Body of pancreas (tissue), 4 donors: ENCODE measurements around the gene POLDIP3. TPM values are rescaled to one million over a fixed set of nuclear protein-coding genes. Genes with fewer than 3 reads are reported as not detected.
A peak's percentile ranks its signal among the peaks of the same experiment; 100 is the strongest.

ENCODE experiments used
- ATAC-seq: fragments of 150-250 bp; one replicate; pipeline ENCODE4 v1.9.1; 2016
- DNase-seq, 4 donors: peaks; one replicate each; pipeline ENCODE4 v3.0.0-alpha.2; 2019
- H3K27ac ChIP-seq, 4 donors: fragments of 200-600 bp; sonication (generic); 1 replicate in 3 of 4; 2 replicates in 1 of 4; pipeline versions ENCODE4 v1.5.1 to v1.6.1; 2016 to 2019; ENCODE audit warnings: mild to moderate bottlenecking in 1 of 4, mixed read lengths in 1 of 4, moderate library complexity in 1 of 4
- H3K27me3 ChIP-seq, 2 donors: fragments of 200-600 bp; sonication (generic); one replicate each; pipeline ENCODE4 v1.6.0; 2016; ENCODE audit warnings: mild to moderate bottlenecking in 1 of 2
- H3K36me3 ChIP-seq, 2 donors: fragments of 200-600 bp; sonication (generic); replicated peaks in 1 of 2; 2 replicates each; pipeline ENCODE4 v1.5.1; 2016; ENCODE audit warnings: low read depth in 2 of 2; ENCODE audit not compliant: insufficient read depth in 1 of 2
- H3K4me1 ChIP-seq: fragments of 200-600 bp; sonication (generic); one replicate; pipeline ENCODE4 v1.6.0; 2016
- H3K4me3 ChIP-seq, 2 donors: fragments of 200-600 bp; sonication (generic); 1 replicate in 1 of 2; 2 replicates in 1 of 2; pipeline ENCODE4 v1.5.1; 2016 to 2019
- H3K9me3 ChIP-seq, 3 donors: fragments of 200-600 bp; sonication (generic); 1 replicate in 2 of 3; 2 replicates in 1 of 3; pipeline ENCODE4 v1.5.1; 2016
- POLR2A ChIP-seq, 3 donors: fragments of 450-650 bp; IDR thresholded peaks; one replicate each; pipeline ENCODE4 v1.6.1; 2016; ENCODE audit warnings: antibody characterized with exemption in 3 of 3, mild to moderate bottlenecking in 2 of 3
- WGBS, 2 donors: methylation state at CpG; one replicate each; pipeline ENCODE4 v1.1.5; 2017; 5-methylcytosine and 5-hydroxymethylcytosine counted together
- intact Hi-C: fragments of 100-400 bp; cut with DNase I; formaldehyde crosslinking; loops from one replicate; pipeline ENCODE4 v1.15.1; 2023
- total RNA-seq, 2 donors: library from RNA; depleted of rRNA; stranded (reverse); fragments of >200 nt; gene quantifications; one replicate each; pipeline ENCODE4 v1.1.0, GENCODE V29; 2016
- TF ChIP-seq, protein P1 (sequence below), 7 experiments: fragments of 450-650 bp in 4 of 7; fragments of 200-600 bp in 3 of 7; sonication (generic) in 3 of 7; IDR thresholded peaks; one replicate each; pipeline ENCODE4 v1.5.1; 2016 to 2019; ENCODE audit warnings: antibody characterized with exemption in 7 of 7

Gene POLDIP3
- total RNA-seq, 2 donors from 2014 or later, result 23.1 to 30.6 TPM

- no peak overlapping the region for H3K27ac ChIP-seq
Observed at GRCh38 chr22:42635531-42635930, 20.8 kb upstream of the POLDIP3 start.

GRCh38 chr22:42633013-42633412 is 18.3 kb upstream of the POLDIP3 start:
- intact Hi-C loops, result no loop called here
- Histone ChIP-seq H3K9me3 (no peaks in the 10 kb centered on the region), H3K27me3 (no peaks in the 10 kb centered on the region), H3K4me3 (no peak overlapping the region), H3K27ac (no peak overlapping the region), H3K36me3 (peaks cover 0 to 15% of the 10 kb centered on the region in 2 donors), H3K4me1 (no peaks in the 10 kb centered on the region)
- TF ChIP-seq, protein P1, sequence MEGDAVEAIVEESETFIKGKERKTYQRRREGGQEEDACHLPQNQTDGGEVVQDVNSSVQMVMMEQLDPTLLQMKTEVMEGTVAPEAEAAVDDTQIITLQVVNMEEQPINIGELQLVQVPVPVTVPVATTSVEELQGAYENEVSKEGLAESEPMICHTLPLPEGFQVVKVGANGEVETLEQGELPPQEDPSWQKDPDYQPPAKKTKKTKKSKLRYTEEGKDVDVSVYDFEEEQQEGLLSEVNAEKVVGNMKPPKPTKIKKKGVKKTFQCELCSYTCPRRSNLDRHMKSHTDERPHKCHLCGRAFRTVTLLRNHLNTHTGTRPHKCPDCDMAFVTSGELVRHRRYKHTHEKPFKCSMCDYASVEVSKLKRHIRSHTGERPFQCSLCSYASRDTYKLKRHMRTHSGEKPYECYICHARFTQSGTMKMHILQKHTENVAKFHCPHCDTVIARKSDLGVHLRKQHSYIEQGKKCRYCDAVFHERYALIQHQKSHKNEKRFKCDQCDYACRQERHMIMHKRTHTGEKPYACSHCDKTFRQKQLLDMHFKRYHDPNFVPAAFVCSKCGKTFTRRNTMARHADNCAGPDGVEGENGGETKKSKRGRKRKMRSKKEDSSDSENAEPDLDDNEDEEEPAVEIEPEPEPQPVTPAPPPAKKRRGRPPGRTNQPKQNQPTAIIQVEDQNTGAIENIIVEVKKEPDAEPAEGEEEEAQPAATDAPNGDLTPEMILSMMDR (IDR thresholded peaks at IDR 0.05), result no peak
- no peak for TF ChIP-seq POLR2A (IDR thresholded peaks at IDR 0.05)
- 93 to 95% methylated on average over 9 of the region's 9 CpGs for WGBS, 2 donors
- no peak for ATAC-seq
- no peak for DNase-seq

More at GRCh38 chr22:42635531-42635930, 20.8 kb upstream of the POLDIP3 start:
- Histone ChIP-seq H3K4me3 (no peak overlapping the region), H3K27me3 (no peaks in the 10 kb centered on the region), H3K9me3 (no peaks in the 10 kb centered on the region), H3K36me3 (peaks cover 0 to 10% of the 10 kb centered on the region in 2 donors), H3K4me1 (no peaks in the 10 kb centered on the region)
- no peak for TF ChIP-seq POLR2A (IDR thresholded peaks at IDR 0.05)
- TF ChIP-seq, protein P1 (IDR thresholded peaks at IDR 0.05), result no peak
- ATAC-seq (no peak), DNase-seq (no peak)
- WGBS, 2 donors, result 79 to 87% methylated on average over 3 of the region's 3 CpGs
- intact Hi-C loops, result no loop called here

GRCh38 chr22:42632096-42632495 is 17.4 kb upstream of the POLDIP3 start:
- WGBS, 2 donors, result 81 to 84% methylated on average over 13 of the region's 13 CpGs
- H3K36me3 ChIP-seq, result peaks cover 0 to 20% of the 10 kb centered on the region in 2 donors
- ATAC-seq, result no peak

DNA sequence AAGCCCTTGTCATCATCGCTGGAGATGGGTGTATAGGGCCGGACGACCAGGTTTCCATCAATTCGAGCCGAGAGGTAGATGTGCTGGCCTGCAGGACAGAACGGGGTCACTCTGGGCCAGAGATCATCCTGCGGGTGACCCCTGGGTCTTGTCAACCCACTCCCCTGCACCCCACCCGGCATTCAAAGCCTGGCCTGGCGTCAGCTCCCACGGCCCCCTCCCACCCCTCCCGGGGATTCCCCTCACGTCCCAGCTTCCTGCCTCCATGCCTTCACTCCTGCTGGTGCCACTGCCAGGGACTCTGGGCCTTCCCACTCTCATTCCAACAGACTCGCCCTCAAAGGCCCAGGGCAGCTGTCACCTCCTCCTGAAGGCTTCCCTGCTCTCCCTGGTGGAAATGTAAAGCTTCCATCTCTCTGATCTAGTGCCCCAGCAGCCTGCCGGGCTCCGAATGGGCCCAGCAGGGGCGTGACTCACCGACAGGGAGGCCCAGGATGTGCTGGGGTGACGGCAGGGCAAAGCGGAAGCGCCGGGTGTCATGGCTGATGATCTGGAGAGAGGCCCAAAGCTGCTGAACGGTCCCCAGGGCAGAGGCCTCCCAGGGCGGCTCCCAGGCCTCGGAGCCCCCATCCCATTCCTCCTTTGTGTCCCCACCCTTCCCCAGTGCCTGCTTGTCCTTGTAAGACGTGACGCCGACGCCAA is 16.4 kb upstream of the POLDIP3 start:
- Histone ChIP-seq H3K9me3 (no peaks in the 10 kb centered on the region), H3K27me3 (no peaks in the 10 kb centered on the region), H3K27ac (no peak overlapping the region), H3K36me3 (peaks cover 0 to 27% of the 10 kb centered on the region in 2 donors), H3K4me1 (no peaks in the 10 kb centered on the region), H3K4me3 (no peak overlapping the region)
- WGBS, 2 donors, result 92 to 95% methylated on average over 22 to 26 of the region's 28 CpGs
- DNase-seq (no peak), ATAC-seq (no peak)
- no peak for TF ChIP-seq POLR2A (IDR thresholded peaks at IDR 0.05)
- TF ChIP-seq, protein P1 (IDR thresholded peaks at IDR 0.05), result no peak
- intact Hi-C loops, result no loop called here

More at GRCh38 chr22:42632096-42632495, 17.4 kb upstream of the POLDIP3 start:
- Histone ChIP-seq H3K27me3 (no peaks in the 10 kb centered on the region), H3K9me3 (no peaks in the 10 kb centered on the region), H3K4me3 (no peak overlapping the region), H3K27ac (no peak overlapping the region), H3K4me1 (no peaks in the 10 kb centered on the region)
- intact Hi-C loops, result no loop called here
- DNase-seq, result no peak
- TF ChIP-seq, protein P1 (IDR thresholded peaks at IDR 0.05), result peak in 2 of 7 experiments; percentile 7 to 8
- TF ChIP-seq POLR2A (IDR thresholded peaks at IDR 0.05), result no peak

GRCh38 chr22:42630211-42630610 is 15.5 kb upstream of the POLDIP3 start:
- H3K4me1 ChIP-seq, result no peaks in the 10 kb centered on the region
- TF ChIP-seq, protein P1 (IDR thresholded peaks at IDR 0.05), result no peak
- no peak for TF ChIP-seq POLR2A (IDR thresholded peaks at IDR 0.05)
- H3K36me3 ChIP-seq, result peaks cover 0 to 29% of the 10 kb centered on the region in 2 donors
- no peaks in the 10 kb centered on the region for H3K27me3 ChIP-seq
- intact Hi-C loops, result no loop called here
- no peak for DNase-seq
- H3K9me3 ChIP-seq, result no peaks in the 10 kb centered on the region
- WGBS, 2 donors, result 96% methylated on average over 18 of the region's 18 CpGs
- H3K27ac ChIP-seq, result no peak overlapping the region
- no peak for ATAC-seq
- no peak overlapping the region for H3K4me3 ChIP-seq
